Mesenteric fat pad (tissue), 1 donor: ENCODE measurements around the gene MIOX. TPM values are rescaled to one million over a fixed set of nuclear protein-coding genes. Genes with fewer than 3 reads are reported as not detected.

Experiments
- DNase-seq: peaks from one replicate; pipeline ENCODE4 v3.0.0-alpha.2; 2020; ENCODE audit warnings: low spot score
- total RNA-seq: library from RNA; stranded (reverse); fragmentation: NEBNext Ultra II Directional; extraction: Animal tissue kit (Norgen Biotek cat#: 25700); gene quantifications from one replicate; pipeline ENCODE4 v1.2.1, GENCODE V29; 2021
- donor health status: DM: yes; HTN: yes; CAD: no.

MIOX gene
- total RNA-seq, 1 donor from 2014 or later = not detected

GRCh38 chr22:50489363-50490243 is 2.9 kb downstream of the MIOX start:
- DNase-seq = no peak

- DNase-seq = no peak
Measured at GRCh38 chr22:50490531-50491308, 4.1 kb downstream of the MIOX start.

- DNase-seq = no peak
Measured at GRCh38 chr22:50497093-50497492, 10.4 kb downstream of the MIOX start.

GRCh38 chr22:50498322-50498890 is 11.7 kb downstream of the MIOX start:
- no peak for DNase-seq

GRCh38 chr22:50500452-50500851 is 13.8 kb downstream of the MIOX start:
- no peak for DNase-seq

- no peak for DNase-seq
Measured at GRCh38 chr22:50502096-50502495, 15.4 kb downstream of the MIOX start.

GRCh38 chr22:50502628-50503474 is 16.2 kb downstream of the MIOX start:
- no peak for DNase-seq

GRCh38 chr22:50503475-50504145 is 17.0 kb downstream of the MIOX start:
- DNase-seq = no peak

GRCh38 chr22:50504369-50505211 is 17.9 kb downstream of the MIOX start:
- no peak for DNase-seq

- no peak for DNase-seq
Measured at GRCh38 chr22:50505276-50505775, 18.7 kb downstream of the MIOX start.

- DNase-seq = no peak
Measured at GRCh38 chr22:50505776-50506610, 19.3 kb downstream of the MIOX start.

- no peak for DNase-seq
Measured at GRCh38 chr22:50506611-50507420, 20.2 kb downstream of the MIOX start.

GRCh38 chr22:50507421-50507990 is 20.8 kb downstream of the MIOX start, which contains the start of gene LMF2:
Gene LMF2 (minus strand): TSS chr22:50507702. CDS start chr22:50507675, 27 bp downstream.
- peak; percentile 98 for DNase-seq

GRCh38 chr22:50507991-50508884 is 21.6 kb downstream of the MIOX start, which contains the start of gene NCAPH2:
Gene NCAPH2 (plus strand): TSS chr22:50508224. CDS start chr22:50508338, 114 bp downstream.
- peak; percentile 99 for DNase-seq

GRCh38 chr22:50508897-50509296 is 22.2 kb downstream of the MIOX start:
- no peak for DNase-seq

GRCh38 chr22:50513175-50513574 is 26.5 kb downstream of the MIOX start:
- DNase-seq = no peak
